ENCODE data around the gene FOCAD.
A peak's percentile ranks its signal among the peaks of the same experiment; 100 is the strongest.

FOCAD gene

DNA sequence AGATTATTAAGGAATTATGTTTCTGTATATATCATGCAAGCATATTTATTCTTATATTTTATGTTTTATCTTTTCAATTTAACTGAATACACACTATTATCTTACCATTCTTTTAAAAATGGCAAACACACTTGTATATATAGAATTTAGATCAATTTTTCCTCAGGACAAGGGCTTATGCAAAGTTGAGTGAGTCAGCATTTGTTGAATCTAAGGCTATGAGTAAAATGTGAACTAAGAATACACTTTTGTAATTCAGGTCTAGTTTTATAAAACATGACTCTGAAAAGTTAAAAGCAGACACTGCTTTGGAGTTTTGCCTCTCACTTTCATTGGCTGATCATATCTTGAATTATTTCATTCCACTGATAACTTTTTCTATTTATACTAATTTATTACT, 127.8 kb downstream of the FOCAD start:
- no peak for DNase-seq (ENCODE audit: low read depth)
- TF ChIP-seq, protein P1, sequence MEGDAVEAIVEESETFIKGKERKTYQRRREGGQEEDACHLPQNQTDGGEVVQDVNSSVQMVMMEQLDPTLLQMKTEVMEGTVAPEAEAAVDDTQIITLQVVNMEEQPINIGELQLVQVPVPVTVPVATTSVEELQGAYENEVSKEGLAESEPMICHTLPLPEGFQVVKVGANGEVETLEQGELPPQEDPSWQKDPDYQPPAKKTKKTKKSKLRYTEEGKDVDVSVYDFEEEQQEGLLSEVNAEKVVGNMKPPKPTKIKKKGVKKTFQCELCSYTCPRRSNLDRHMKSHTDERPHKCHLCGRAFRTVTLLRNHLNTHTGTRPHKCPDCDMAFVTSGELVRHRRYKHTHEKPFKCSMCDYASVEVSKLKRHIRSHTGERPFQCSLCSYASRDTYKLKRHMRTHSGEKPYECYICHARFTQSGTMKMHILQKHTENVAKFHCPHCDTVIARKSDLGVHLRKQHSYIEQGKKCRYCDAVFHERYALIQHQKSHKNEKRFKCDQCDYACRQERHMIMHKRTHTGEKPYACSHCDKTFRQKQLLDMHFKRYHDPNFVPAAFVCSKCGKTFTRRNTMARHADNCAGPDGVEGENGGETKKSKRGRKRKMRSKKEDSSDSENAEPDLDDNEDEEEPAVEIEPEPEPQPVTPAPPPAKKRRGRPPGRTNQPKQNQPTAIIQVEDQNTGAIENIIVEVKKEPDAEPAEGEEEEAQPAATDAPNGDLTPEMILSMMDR (conservative IDR thresholded peaks at IDR 0.05; ENCODE audit: low read length), result no peak

DNA sequence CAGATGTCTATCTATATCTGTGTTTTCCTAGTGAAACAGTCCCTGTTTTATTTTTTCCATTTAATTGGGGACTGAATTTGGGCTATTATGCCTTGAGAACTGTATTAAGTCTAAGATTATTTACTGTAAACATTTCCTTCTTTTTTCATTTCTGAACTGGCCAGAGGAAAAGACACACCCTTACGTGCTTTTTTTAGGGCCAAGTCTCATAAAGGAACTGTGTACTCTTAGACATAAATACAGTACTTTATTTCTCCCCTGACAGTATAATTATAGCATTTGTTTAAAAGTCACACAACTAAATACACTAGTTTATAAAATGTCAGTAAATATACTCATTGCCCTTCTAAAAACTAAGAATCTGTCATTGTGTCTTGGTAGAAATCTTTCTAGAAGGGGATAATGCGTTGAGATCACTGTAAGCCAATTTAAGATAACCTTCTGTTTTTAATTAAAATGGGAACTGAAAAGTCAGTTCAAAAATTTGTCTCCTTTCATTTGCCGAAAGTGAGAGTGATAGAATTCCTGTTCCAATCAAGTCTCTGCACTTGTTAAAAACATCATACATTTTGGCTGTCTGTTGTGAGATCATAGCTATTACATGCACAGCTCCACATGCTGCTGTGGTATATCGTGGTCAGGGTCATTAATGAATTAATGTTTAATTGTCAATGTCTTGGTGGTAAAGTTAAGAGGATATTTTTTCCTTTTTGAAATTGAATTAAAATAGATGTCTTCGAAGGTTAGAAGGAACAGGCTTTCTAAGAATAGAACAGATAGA, 132.1 kb downstream of the FOCAD start:
- H3K4me3 ChIP-seq (ENCODE audit: low read length), result no peak overlapping the region
- TF ChIP-seq, protein P1 (conservative IDR thresholded peaks at IDR 0.05; ENCODE audit: low read length), result no peak

More for the DNA sequence above, 127.8 kb downstream of the FOCAD start:
- H3K4me3 ChIP-seq (ENCODE audit: low read length), result no peak overlapping the region

DNA sequence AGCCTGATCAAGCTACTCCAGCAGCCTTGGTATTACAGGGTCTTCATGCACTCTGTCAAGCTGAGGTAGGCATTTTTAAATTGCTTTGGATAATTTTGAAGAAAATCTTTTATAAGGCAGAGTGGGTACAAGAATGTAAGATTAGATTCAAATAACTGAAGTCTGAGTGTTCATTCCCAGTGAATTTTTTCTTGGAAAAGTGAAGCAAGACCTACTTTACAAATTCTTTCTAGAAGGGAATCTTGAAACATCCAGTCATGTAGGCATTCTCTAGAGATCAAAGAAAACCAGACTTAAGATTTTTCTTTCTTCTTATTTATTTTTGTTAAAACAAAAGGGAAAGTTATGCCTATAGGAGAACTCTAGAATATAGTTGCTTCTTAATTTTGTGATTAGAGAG, 139.0 kb downstream of the FOCAD start:
- TF ChIP-seq, protein P1 (conservative IDR thresholded peaks at IDR 0.05; ENCODE audit: low read length), result no peak
- peak; percentile 81 for DNase-seq (ENCODE audit: low read depth)
- no peak overlapping the region for H3K4me3 ChIP-seq (ENCODE audit: low read length)

More for the DNA sequence above, 132.1 kb downstream of the FOCAD start:
- DNase-seq (ENCODE audit: low read depth), result no peak

DNA sequence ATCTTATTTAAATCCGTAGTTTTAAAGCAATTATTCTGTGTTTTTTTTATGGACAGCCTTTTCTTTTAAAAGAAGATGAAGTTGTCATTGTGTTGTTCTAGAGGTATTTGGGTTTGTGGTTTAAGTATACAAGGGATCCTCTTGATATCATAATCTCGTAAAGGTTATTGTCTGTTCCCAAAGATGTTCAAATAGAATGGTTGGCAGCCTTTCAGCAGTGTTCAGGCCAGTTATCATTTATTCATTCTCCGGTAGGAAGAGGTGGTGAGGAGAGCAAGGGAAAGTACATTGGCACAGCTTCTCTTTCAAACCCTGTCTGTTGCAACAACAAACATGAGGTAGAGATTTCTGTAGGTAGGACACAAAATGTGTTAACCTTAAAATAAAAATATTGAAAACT, 147.0 kb downstream of the FOCAD start:
- H3K4me3 ChIP-seq (ENCODE audit: low read length), result no peak overlapping the region
- TF ChIP-seq, protein P1 (conservative IDR thresholded peaks at IDR 0.05; ENCODE audit: low read length), result no peak
- DNase-seq (ENCODE audit: low read depth), result no peak

DNA sequence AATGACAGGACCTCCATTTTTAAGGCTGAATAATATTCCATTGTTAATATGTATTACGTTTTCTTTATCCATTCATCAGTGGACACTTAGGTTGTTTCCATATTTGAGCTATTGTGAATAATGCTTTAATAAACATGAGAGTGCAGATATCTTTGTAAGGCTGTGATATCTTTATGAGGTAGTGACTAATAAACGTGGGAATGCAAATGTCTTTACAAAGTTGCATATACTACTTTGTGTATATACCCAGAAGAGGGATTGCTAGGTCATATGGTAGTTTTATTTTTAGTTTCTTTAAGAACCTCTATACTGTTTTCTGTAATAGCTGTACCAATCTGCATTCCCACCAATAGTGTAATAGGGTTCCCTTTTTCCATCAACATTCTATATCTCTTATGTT, 148.7 kb downstream of the FOCAD start:
- H3K4me3 ChIP-seq (ENCODE audit: low read length), result no peak overlapping the region
- TF ChIP-seq, protein P1 (conservative IDR thresholded peaks at IDR 0.05; ENCODE audit: low read length), result no peak
- DNase-seq (ENCODE audit: low read depth), result no peak

DNA sequence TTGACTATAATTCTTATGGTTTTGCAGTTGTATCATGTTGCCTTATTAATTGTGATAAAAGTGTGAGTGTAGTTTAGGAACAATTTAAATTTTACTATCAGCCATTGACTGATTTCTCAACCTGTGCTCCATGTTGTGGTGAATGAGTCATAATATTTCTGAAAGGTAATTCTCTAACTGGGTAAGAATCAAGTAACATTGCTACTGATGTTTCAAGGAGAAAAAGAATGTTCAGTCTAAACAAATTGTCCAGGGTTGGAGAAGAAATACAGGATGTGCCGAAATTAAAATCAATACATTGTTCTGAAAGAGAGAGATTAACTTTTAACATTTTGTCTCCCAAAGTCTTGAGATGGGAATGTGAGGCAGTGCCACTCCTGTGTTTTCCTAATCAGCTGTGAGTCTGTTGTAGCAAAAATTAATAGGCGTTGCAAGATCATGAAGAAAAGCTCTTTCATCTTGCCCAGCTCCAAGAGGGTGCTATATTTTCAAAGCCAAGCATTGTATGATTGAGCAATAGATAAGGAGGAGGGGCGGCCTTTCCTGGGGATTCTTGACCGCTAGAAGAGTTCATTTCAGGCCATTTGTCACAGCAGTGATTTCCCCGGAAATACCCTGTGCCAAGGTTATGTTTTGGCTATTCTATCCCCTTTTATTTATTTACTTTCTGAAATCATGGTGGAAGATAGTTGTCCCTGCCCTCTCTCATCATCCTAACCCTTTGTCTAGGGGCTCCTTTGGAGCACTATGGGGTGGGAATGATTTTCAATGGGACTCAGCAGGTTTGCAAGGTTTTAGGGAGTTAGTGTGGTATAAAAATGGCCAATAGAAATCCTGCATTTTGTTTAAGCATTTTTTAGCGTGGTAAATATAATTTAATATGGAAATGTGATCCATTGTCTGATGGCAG, 151.6 kb downstream of the FOCAD start:
- TF ChIP-seq, protein P1 (conservative IDR thresholded peaks at IDR 0.05; ENCODE audit: low read length), result no peak
- DNase-seq (ENCODE audit: low read depth), result peak; percentile 24
- no peak overlapping the region for H3K4me3 ChIP-seq (ENCODE audit: low read length)
